Activated naive CD4-positive, alpha-beta T cell treated with anti-CD3 and anti-CD28 coated beads, Interleukin-2, amount 50 U/mL, for 16 hours (primary cell): ENCODE results near the gene HHIP.
"Not testable (repeated sequence)": the region's sequence is repeated elsewhere in the genome, so short reads cannot be mapped to it uniquely, and the experiment has no call there.

Experiments
- DNase-seq: peaks from one replicate; pipeline ENCODE4 v3.0.0-alpha.2; 2020

HHIP gene

DNA sequence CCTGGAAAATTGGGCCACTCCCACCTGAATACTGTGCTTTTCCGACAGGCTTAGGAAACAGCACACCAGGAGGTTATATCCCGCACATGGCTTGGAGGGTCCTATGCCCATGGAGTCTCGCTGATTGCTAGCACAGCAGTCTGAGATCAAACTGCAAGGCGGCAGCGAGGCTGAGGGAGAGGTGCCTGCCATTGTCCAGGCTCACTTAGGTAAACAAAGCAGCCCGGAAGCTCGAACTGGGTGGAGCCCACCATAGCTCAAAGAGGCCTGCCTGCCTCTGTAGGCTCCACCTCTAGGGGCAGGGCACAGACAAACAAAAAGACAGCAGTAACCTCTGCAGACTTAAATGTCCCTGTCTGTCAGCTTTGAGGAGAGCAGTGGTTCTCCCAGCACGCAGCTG is 122.9 kb downstream of the HHIP start:
- not testable (repeated sequence) for DNase-seq

DNA sequence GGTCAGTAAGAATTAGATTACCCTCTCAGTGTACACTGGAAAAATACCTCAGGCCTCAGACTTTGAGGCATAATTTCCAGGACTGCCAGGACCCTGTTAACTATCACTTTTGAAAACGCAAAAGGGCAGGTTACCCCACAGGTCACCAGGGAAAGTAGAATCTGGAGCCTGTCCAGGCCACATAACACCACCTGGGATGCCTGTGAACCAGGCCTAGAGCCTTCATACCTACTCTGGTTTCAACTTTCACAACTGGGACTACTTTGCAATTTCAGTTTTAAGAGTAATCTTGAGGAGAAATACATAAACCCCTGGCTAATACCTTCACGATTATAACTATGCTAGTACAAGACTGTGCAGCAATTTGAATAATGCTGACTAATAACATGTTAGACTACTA is 132.4 kb downstream of the HHIP start:
- DNase-seq: no peak

DNA sequence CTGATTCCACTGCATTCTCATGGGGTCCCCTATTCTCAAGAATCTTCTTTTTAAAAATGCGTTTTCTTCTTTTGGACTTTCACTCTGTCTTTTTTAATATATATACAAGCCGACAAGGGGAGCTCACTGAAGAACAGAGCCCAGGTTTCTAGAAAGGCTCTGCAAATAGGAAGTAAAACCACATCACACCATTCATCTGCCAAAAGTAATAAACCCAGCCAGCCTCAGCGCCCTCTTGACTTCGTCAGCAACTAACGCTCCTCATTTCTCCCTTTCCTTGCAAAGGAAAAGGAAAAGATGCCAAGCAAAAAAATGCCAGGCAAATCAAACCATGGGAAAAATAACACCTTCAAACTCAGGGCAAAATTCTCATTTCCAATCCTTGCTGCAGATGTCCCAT is 136.4 kb downstream of the HHIP start:
- no peak for DNase-seq

DNA sequence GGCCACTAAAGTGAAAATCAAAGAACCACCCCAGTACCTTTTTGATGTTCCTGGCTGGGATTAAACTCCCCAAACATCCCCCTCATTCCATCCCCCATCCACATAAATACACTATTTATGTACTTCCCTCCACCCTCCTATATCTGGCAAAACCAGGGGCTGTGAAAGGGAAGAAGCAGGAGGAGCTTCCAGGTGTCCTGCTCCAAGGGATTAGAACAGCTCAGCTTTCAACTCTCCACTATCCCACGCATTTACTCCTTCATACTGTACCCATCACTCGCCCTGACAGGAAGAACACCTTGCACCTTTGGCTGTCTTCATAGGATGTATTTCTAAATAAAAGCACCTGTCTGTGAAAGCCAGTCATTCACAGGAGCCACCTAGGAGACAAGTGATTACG is 140.0 kb downstream of the HHIP start:
- DNase-seq: no peak

DNA sequence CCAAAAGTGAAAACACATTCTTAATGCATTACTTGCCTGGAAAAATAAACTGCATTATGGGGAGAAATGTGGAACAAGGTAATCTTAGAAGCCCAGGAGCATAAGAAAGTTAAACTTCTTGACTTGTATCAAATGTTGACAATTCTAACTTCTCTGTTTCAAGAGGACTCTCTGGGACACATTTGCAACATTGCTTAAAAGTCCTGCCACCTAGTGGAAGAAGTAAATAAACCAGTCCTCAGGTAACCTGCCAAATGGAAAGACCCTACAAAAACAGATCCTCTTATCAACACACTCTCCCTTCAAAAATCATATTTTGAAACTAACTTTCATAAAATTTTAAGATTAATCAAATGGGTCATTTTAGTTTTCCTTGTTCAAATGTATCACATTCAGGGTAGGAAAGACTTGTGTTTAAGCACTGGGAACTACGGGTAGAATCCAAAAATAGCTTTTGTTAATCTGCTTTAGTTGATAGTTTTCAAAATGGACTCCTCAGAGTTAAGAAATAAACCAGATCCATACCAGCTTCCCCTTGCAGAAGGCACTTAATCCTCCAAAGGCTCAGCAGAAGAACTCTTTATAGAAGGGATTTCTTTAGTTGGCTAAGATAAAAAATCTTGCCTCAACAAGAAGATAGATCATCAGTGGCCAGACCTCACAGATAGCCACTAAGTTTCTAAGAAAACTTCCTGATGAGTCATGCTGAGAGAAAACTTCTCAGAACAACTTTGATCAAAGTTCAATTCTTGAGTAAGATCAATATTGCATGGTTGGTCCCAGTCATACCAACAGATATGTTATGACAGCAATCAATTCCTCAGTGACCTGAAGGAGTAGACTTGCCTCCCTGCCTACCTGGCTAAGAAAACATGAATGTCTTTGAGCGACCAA is 141.7 kb downstream of the HHIP start:
- no peak for DNase-seq

DNA sequence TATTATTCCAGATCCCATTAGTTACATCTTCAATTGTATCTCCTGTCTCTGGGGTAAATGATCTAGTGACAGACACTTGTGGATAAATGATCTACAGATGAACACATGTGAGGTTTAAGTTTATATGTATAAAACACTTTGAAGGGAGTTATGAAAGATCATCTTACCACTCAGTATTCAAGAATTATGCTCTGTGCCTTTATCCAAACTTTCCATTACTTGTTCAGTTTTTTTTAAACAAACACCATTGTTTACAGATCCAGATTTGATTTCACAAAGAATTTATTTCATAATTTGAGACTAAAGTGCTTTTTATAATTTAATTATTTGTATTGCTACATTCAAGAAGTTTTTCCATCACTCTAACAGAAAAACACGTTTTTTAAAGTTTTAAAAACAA is 142.5 kb downstream of the HHIP start:
- DNase-seq: no peak

DNA sequence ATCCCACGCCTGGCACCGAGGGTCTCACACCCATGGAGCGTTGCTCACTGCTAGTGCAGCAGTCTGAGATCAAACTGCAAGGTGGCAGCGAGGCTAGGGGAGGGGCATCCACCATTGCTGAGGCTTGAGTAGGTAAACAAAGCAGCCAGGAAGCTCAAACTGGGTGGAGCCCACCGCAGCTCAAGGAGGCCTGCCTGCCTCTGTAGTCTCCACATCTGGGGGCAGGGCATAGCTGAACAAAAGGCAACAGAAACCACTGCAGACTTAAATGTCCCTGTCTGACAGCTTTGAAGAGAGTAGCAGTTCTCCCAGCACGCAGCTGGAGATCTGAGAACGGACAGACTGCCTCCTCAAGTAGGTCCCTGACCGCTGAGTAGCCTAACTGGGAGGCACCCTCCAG is 146.0 kb downstream of the HHIP start:
- not testable (repeated sequence) for DNase-seq
